Measurements from ENCODE around the gene ASTN2. TPM values are rescaled to one million over a fixed set of nuclear protein-coding genes. Genes with fewer than 3 reads are reported as not detected.

ASTN2 gene
- total and polyA plus RNA-seq, 10 donors, result 0.87 to 6.1 (median 3.7) TPM

GRCh38 chr9:116797276-116797675 is 617.6 kb downstream of the ASTN2 start:
- intact Hi-C loops (cut with DNase I; ENCODE audit: low total_unique reads), result no loop called here
- Histone ChIP-seq H3K27ac (no peak overlapping the region), H3K27me3 (replicated peaks in 1 of 7) (no peaks in the 10 kb centered on the region), H3K4me3 (no peak overlapping the region), H3K4me1 (no peaks in the 10 kb centered on the region), H3K36me3 (no peaks in the 10 kb centered on the region), H3K9me3 (no peaks in the 10 kb centered on the region)
- DNase-seq, result no peak
- TF ChIP-seq CTCF (IDR thresholded peaks at IDR 0.05 in 8 of 11, conservative IDR thresholded peaks at IDR 0.05 in 3 of 11), result no peak
- no peak for TF ChIP-seq POLR2A (IDR thresholded peaks at IDR 0.05)
- no peak for TF ChIP-seq POLR2AphosphoS5 (IDR thresholded peaks at IDR 0.05)

GRCh38 chr9:116796669-116797068 is 618.2 kb downstream of the ASTN2 start:
- Histone ChIP-seq H3K36me3 (no peaks in the 10 kb centered on the region), H3K9me3 (no peaks in the 10 kb centered on the region), H3K4me3 (no peak overlapping the region), H3K4me1 (no peaks in the 10 kb centered on the region), H3K27me3 (replicated peaks in 1 of 7) (no peaks in the 10 kb centered on the region), H3K27ac (no peak overlapping the region)
- intact Hi-C loops (cut with DNase I; ENCODE audit: low total_unique reads), result no loop called here
- DNase-seq, result no peak
- 71 to 100% (median 82%) methylated on average over 1 of the region's 1 CpG for WGBS, 5 donors
- TF ChIP-seq CTCF (IDR thresholded peaks at IDR 0.05 in 8 of 11, conservative IDR thresholded peaks at IDR 0.05 in 3 of 11) (no peak), POLR2AphosphoS5 (IDR thresholded peaks at IDR 0.05) (no peak), POLR2A (IDR thresholded peaks at IDR 0.05) (no peak)

- H3K36me3 ChIP-seq, result no peaks in the 10 kb centered on the region
- H3K27me3 ChIP-seq (replicated peaks in 1 of 7), result no peaks in the 10 kb centered on the region
- H3K4me1 ChIP-seq, result no peaks in the 10 kb centered on the region
- intact Hi-C loops (cut with DNase I; ENCODE audit: low total_unique reads), result no loop called here
- no peak overlapping the region for H3K4me3 ChIP-seq
- 52 to 64% (median 59%) methylated on average over 2 of the region's 2 CpGs for WGBS, 5 donors
- no peak overlapping the region for H3K27ac ChIP-seq
- TF ChIP-seq CTCF (IDR thresholded peaks at IDR 0.05 in 8 of 11, conservative IDR thresholded peaks at IDR 0.05 in 3 of 11), result no peak
- no peak for TF ChIP-seq POLR2AphosphoS5 (IDR thresholded peaks at IDR 0.05)
- no peak for TF ChIP-seq POLR2A (IDR thresholded peaks at IDR 0.05)
- H3K9me3 ChIP-seq, result no peaks in the 10 kb centered on the region
- DNase-seq, result no peak
These were observed 619.0 kb downstream of the ASTN2 start for GRCh38 chr9:116795821-116796220.

- TF ChIP-seq CTCF (IDR thresholded peaks at IDR 0.05 in 8 of 11, conservative IDR thresholded peaks at IDR 0.05 in 3 of 11) (no peak), POLR2A (IDR thresholded peaks at IDR 0.05) (no peak), POLR2AphosphoS5 (IDR thresholded peaks at IDR 0.05) (no peak)
- Histone ChIP-seq H3K9me3 (no peaks in the 10 kb centered on the region), H3K27me3 (replicated peaks in 1 of 7) (no peaks in the 10 kb centered on the region), H3K36me3 (no peaks in the 10 kb centered on the region), H3K4me1 (no peaks in the 10 kb centered on the region), H3K4me3 (no peak overlapping the region), H3K27ac (no peak overlapping the region)
- no peak for DNase-seq
- WGBS, 5 donors, result 80 to 89% (median 83%) methylated on average over 6 of the region's 6 CpGs
- intact Hi-C loops (cut with DNase I; ENCODE audit: low total_unique reads), result no loop called here
These were observed 622.6 kb downstream of the ASTN2 start for GRCh38 chr9:116792271-116792670.

All from spleen (tissue), 11 donors.